CD4-positive, alpha-beta T cell treated with Interleukin-6 at 100 ng/mL for 8 hours (primary cell): ENCODE measurements around the gene CCSAP.
"Not testable (repeated sequence)": the region's sequence is repeated elsewhere in the genome, so short reads cannot be mapped to it uniquely, and the experiment has no call there.

Experiments
- DNase-seq: peaks from one replicate; pipeline ENCODE4 v3.0.0-alpha.2; 2020; ENCODE audit warnings: mixed read lengths, low spot score

The CCSAP gene

GRCh38 chr1:229325853-229326487, 16.9 kb downstream of the CCSAP start:
- peak; percentile 4 for DNase-seq

- no peak for DNase-seq
Measured at GRCh38 chr1:229325401-229325800, 17.4 kb downstream of the CCSAP start.

- DNase-seq: no peak
Measured at GRCh38 chr1:229323885-229324553, 18.8 kb downstream of the CCSAP start.

GRCh38 chr1:229323201-229323600, 19.6 kb downstream of the CCSAP start:
- no peak for DNase-seq

GRCh38 chr1:229319487-229319886, 23.4 kb downstream of the CCSAP start:
- no peak for DNase-seq

GRCh38 chr1:229318056-229318455, 24.8 kb downstream of the CCSAP start:
- DNase-seq: no peak

- DNase-seq: no peak
Measured at GRCh38 chr1:229316166-229316565, 26.7 kb downstream of the CCSAP start.

GRCh38 chr1:229310833-229311232, 32.0 kb downstream of the CCSAP start:
- DNase-seq: no peak

GRCh38 chr1:229309684-229310083, 33.2 kb downstream of the CCSAP start:
- no peak for DNase-seq

- no peak for DNase-seq
Measured at GRCh38 chr1:229309074-229309473, 33.8 kb downstream of the CCSAP start.

GRCh38 chr1:229305392-229305791, 37.5 kb downstream of the CCSAP start:
- no peak for DNase-seq

- DNase-seq: no peak
Measured at GRCh38 chr1:229303855-229304254, 39.0 kb downstream of the CCSAP start.

GRCh38 chr1:229302740-229303139, 40.1 kb downstream of the CCSAP start:
- DNase-seq: no peak

- DNase-seq: no peak
Measured at GRCh38 chr1:229300099-229300757, 42.6 kb downstream of the CCSAP start.

GRCh38 chr1:229298887-229299503, 43.9 kb downstream of the CCSAP start:
- DNase-seq: no peak

- no peak for DNase-seq
Measured at GRCh38 chr1:229298420-229298819, 44.4 kb downstream of the CCSAP start.

GRCh38 chr1:229297746-229298145, 45.1 kb downstream of the CCSAP start:
- DNase-seq: no peak

- no peak for DNase-seq
Measured at GRCh38 chr1:229296541-229296941, 46.3 kb downstream of the CCSAP start.

- no peak for DNase-seq
Measured at GRCh38 chr1:229295745-229296144, 47.1 kb downstream of the CCSAP start.

GRCh38 chr1:229293528-229294204, 49.2 kb downstream of the CCSAP start:
- no peak for DNase-seq

GRCh38 chr1:229291686-229292085, 51.2 kb downstream of the CCSAP start:
- not testable (repeated sequence) for DNase-seq

GRCh38 chr1:229288516-229288915, 54.3 kb downstream of the CCSAP start:
- DNase-seq: no peak
